ENCODE results near the gene ARMC10.
"Not testable (repeated sequence)": the region's sequence is repeated elsewhere in the genome, so short reads cannot be mapped to it uniquely, and the experiment has no call there.

Gene ARMC10

GRCh38 chr7:103079836-103080235, 4.9 kb downstream of the ARMC10 start:
- no peak for DNase-seq

DNA sequence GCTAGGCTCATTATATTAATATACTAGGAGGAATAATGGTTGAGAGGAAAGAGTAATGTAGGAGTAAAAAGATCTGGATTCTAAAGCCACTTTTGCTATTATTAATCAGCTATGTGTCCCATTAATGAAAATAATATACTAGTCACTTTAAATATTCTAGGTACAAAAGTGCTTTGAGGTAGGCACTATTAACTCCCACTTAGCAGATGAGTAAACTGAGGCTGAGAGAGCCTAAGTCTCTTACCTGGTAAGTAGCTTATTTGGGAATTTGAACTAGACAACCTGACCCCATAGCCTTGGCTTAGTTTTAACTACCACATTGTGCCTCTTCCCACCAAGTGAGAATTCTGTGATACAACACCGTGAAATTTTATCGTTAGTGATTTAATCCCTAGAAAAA, 6.0 kb downstream of the ARMC10 start:
- DNase-seq, result no peak

DNA sequence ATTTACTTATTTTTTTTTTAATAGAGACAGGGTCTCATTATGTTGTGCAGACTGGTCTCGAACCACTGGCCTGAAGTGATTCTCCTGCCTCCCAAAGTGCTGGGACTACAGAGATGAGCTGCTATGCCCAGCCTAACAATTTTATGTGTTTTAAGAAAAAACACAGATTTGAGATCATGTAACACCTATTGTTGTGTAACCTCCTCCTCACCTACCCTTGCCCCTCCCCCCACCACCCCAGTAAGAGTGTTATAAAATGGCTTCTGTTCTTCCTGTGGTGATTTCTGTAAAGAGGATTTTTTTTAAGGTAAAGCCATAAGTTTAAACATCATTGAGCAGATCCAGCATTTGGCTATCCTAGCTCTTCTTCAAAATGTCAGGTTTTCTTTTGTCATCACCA, 7.6 kb downstream of the ARMC10 start:
- DNase-seq, result no peak

GRCh38 chr7:103083210-103083609, 8.3 kb downstream of the ARMC10 start:
- DNase-seq, result no peak

- not testable (repeated sequence) for DNase-seq
Observed at GRCh38 chr7:103092321-103092720, 17.4 kb downstream of the ARMC10 start.

- DNase-seq, result no peak
Observed at GRCh38 chr7:103093429-103093828, 18.5 kb downstream of the ARMC10 start.

DNA sequence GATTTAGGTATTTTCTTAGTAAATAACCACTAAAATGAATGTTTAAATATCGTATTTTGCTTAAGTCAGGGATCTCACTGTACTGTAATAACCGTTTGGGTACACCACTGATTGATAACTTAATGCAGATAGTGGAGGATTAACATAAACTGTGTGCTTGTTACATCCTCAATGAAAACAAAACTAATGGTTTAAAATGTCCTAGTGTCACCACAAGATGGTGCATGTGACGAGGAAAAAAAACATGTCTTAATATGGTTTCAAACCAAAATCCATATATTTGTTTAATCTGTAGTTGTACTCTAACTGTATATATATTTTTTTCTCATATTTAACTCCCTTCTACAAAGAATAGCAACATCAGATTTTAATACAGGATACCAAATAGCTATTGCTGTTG, 19.2 kb downstream of the ARMC10 start:
- DNase-seq, result no peak

DNA sequence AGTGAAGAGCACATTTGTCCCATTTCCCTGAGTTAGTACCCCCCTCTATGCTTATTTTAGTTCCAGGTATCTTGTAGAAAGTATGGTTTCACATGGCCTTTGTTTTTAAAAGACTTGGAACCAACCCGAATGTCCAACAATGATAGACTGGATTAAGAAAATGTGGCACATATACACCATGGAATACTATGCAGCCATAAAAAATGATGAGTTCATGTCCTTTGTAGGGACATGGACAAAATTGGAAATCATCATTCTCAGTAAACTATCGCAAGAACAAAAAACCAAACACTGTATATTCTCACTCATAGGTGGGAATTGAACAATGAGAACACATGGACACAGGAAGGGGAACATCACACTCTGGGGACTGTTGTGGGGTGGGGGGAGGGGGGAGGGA, 20.6 kb downstream of the ARMC10 start:
- DNase-seq, result not testable (repeated sequence)

DNA sequence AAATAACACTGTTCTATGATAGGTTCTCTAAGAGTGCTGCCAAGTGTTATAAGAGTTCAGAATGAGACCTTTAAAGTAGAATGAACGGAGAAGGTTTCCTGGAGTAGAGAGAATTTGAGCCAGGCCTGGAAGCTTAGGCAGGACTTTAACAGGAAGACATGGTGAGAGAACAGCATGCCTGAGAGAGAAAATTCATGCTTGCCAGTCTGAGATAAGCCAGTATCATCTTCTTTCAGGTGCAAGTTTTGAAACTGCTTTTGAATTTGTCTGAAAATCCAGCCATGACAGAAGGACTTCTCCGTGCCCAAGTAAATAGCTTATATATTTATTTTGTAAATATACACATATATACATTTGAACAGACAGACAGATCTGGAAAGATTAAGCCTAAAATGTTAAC, 22.1 kb downstream of the ARMC10 start:
- no peak for DNase-seq

DNA sequence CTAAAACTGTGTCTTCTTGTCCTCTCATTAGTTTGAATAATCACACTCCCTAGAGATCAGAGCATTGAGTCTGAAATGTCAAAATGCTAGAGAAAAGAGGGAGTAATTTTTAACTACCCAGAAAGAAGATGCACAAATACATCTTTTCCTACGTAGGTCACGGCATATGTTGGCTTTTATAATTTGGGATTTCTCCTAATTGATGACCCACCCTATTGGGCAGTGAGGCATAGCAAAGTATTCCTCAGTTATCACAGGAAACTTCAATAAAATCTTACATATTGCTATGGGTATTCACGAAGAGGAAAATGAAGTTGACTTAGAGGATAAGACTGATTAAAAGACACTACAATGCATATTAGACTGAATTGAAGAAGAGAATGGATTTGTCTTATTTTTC, 25.4 kb downstream of the ARMC10 start:
- no peak for DNase-seq

DNA sequence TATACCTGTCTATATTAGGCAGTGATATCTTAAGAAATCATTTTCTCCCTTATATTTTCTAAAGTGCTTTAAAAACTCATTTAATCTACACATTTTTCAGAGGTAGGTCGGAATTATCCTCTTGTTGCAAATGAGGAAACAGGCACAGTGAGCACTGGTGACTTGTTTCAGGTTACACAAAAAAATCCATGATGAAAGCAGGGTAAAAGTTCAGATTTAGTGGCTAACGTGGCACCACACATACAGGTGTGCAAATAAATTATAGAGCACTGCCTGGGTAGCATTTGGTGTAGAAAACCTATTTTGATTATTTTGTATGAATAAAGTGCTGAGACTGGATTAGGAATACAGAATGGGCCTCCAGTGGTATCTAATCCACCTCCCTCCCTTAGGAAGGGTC, 26.6 kb downstream of the ARMC10 start:
- no peak for DNase-seq

DNA sequence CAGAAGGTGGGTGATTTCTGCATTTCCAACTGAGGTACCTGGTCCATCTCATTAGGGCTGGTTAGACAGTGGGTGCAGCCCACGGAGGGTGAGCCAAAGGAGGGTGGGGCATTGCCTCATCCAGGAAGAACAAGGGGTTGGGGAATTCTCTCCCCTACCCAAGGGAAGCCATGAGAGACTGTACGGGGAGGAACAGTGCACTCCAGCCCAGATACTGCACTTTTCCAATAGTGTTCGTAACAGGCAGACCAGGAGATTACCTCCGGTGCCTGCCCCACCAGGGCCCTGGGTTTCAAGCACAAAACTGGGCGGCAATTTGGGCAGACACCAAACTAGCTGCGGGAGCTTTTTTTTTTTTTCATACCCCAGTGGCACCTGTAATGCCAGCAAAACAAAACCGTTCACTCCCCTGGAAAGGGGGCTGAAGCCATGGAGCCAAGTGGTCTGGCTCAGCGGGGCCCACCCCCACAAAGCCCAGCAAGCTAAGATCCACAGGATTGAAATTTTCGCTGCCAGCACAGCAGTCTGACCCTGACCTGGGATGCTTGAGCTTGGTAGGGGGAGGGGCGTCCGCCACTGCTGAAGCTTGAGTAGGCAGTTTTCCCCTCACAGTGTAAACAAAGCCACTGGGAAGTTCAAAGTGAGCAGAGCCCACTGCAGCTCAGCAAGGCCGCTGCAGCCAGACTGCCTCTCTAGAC, 31.2 kb downstream of the ARMC10 start:
- DNase-seq, result no peak

DNA sequence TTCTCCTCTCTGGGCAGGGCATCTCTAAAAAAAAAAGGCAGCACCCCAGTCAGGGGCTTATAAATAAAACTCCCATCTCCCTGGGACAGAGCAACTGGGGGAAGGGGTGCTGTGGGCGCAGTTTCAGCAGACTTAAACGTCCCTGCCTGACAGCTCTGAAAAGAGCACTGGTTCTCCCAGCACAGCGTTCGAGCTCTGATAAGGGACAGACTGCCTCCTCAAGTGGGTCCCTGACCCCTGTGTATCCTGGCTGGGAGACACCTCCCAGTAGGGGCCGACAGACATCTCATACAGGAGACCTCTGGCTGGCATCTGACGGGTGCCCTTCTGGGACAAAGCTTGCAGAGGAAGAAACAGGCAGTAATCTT, 31.7 kb downstream of the ARMC10 start:
- not testable (repeated sequence) for DNase-seq

- DNase-seq, result no peak
Observed at GRCh38 chr7:103113164-103113563, 38.2 kb downstream of the ARMC10 start.

DNA sequence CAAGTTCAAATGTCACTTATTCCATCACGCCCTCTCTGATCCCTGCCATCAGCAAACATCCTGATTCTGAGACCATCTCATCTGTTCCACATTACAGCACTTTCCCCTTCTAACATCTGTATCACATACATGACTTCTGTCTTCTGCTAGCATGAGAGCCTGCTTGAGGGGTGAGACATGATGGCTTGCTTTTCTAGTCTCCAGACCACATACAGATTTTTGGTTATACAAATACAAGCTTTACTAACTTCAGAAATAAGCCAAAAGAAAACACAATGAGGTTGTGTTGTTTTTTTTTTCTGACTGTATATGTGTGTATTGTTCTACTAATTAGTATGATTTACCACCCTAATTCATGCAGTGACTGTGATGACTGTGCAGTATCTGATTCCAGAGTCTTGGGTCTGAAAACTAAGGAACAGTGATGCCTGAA, 39.7 kb downstream of the ARMC10 start:
- no peak for DNase-seq

DNA sequence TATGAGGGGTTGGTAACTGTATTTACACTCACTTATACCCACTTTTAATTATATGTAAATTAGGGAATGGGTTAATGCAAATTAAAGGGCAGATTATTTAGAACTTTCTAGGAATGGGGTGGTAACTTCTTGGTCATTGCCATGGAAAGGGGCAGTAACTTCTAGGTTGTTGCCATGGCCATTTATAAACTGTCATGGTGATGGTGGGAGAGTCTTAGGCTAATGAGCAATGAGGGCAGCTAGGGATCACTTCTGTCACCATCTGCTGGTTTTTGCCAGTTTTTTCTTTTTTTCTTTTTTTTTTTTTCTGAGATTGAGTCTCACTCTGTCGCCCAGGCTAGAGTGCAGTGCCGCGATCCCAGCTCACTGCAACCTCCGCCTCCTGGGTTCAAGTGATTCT, 40.8 kb downstream of the ARMC10 start:
- no peak for DNase-seq

DNA sequence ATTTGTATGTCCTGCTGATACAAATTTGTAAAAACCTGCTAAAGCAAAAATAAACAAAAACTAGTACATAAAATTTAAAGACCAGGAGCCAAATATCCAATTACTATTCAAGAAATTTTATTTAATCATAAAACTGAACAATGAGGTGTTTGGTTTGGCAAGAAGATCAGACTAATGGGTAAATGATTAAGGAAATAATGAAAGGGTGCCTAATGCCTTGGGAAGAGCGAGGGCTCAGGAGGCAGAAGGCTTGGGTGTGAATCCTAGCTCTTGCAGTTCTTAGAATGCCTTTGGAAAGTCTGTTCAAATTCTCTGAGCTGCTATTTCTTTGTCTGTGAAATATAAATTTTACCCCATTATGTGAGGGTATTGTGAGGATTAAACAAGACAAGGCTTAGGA, 41.6 kb downstream of the ARMC10 start:
- DNase-seq, result no peak

DNA sequence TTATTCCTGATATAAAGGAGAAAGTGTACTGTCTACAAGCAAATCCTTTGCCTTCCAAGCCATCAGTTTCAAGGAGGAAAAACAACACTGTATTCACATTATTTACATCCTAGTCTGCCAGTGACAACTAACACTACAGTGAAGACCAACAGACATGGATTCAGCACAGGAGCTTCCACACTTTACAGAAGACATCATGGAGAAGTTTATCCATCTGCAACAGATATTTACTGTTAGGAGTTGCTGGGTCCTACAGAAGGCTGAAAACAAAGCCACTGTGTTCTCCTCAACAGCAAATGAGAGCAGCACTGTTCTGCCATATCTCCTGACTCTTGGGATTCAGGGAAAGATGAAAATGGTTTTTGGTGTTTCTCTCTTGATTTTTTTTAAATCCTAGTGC, 42.1 kb downstream of the ARMC10 start:
- DNase-seq, result no peak

DNA sequence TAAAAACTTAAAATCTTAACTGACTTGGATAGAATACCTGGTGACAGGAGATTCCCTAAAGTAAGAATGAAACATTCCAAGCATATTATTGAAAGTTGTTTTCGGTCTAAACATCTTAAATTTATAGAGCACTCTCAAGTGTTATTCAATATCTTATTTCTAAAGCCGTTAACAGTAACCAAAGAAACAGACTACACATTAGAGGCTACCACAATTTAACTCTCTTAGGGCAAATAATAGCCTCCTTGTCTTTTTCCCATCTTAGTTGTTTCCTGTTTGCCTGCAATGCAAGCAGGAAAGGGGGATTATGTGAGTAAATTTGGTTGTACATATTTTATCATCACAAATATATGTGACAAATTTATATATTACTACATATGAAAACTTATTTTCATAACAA, 42.5 kb downstream of the ARMC10 start:
- DNase-seq, result no peak

DNA sequence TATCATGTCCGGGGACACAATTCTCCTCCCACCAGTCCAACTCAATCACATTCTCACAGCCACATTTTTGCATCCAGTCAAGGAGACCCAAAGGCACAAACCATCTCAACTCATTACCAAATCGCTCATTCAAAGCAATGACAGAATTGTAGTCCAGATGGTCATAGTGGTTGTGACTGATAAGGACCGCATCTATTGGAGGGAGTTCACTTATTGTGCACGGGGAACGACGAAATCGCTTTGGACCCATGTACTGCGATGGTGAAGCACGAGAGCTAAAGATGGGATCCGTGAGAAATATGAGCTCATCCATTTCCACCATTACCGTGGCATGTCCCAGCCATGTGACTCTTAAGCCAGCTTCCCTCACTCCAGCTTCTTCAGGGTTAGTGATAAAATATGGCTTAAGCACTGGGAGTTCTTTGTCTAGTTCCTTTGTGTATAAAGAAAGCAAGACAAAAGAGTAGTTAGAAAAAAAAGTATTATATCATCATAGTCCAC, 44.9 kb downstream of the ARMC10 start:
- no peak for DNase-seq

GRCh38 chr7:103120362-103120761, 45.4 kb downstream of the ARMC10 start:
- DNase-seq, result no peak

GRCh38 chr7:103121641-103122040, 46.7 kb downstream of the ARMC10 start:
- no peak for DNase-seq

- no peak for DNase-seq
Observed at GRCh38 chr7:103123529-103123928, 48.6 kb downstream of the ARMC10 start.

DNA sequence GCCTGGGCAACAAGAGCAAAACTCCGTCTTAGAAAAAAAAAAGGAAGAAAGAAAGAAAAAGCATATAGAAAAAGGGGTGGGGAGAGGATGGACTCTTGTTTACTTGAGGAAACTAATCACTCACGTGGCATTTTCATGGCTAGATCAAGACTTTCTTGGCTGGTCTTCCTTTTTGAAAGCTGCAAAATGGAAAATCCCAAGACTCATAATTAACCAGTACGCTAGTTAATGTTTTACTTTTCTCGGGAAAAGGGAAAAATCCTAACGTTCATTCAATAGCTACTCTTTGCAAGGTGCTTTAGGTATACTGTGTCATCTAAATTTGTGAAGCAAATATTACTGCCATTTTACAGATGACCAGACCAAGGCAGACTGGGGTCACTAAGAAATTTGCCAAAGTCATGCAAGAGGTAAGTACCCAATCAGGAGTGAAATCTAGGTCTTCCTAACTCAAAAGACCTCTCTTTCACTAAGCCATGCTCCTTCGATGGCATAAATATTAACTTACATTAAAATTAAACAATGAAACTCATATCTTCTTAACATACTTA, 49.6 kb downstream of the ARMC10 start:
- DNase-seq, result no peak

GRCh38 chr7:103127006-103127405, 52.1 kb downstream of the ARMC10 start:
- DNase-seq, result no peak
